GM06990 (cell line): ENCODE data around the gene OR52J3.

Source experiments
- DNase-seq: peaks from one replicate; pipeline ENCODE4 v3.0.0-alpha.2; 2011; ENCODE audit not compliant: insufficient read length; ENCODE audit errors: extremely low read depth
- H3K27me3 ChIP-seq: replicated peaks from 2 replicates; pipeline ENCODE4 v1.6.0; 2011; ENCODE audit warnings: low read length; ENCODE audit not compliant: control insufficient read depth, insufficient read depth
- H3K36me3 ChIP-seq: 2 replicates; pipeline ENCODE4 v1.5.1; 2011; ENCODE audit warnings: low read length; ENCODE audit not compliant: control insufficient read depth, insufficient read depth
- H3K4me3 ChIP-seq: replicated peaks from 2 replicates; pipeline ENCODE4 v1.5.1; 2011; ENCODE audit warnings: low read depth, mild to moderate bottlenecking, control low read depth, low read length
- TF ChIP-seq, protein P1 (sequence below): IDR thresholded peaks from 2 replicates; pipeline ENCODE4 v1.5.1; 2011; ENCODE audit warnings: low read length, control low read depth, mild to moderate bottlenecking, inconsistent platforms; ENCODE audit not compliant: insufficient read depth, poor library complexity, severe bottlenecking

Gene OR52J3

GRCh38 chr11:5071799-5072198 lies 25.5 kb downstream of the OR52J3 start:
- TF ChIP-seq, protein P1, sequence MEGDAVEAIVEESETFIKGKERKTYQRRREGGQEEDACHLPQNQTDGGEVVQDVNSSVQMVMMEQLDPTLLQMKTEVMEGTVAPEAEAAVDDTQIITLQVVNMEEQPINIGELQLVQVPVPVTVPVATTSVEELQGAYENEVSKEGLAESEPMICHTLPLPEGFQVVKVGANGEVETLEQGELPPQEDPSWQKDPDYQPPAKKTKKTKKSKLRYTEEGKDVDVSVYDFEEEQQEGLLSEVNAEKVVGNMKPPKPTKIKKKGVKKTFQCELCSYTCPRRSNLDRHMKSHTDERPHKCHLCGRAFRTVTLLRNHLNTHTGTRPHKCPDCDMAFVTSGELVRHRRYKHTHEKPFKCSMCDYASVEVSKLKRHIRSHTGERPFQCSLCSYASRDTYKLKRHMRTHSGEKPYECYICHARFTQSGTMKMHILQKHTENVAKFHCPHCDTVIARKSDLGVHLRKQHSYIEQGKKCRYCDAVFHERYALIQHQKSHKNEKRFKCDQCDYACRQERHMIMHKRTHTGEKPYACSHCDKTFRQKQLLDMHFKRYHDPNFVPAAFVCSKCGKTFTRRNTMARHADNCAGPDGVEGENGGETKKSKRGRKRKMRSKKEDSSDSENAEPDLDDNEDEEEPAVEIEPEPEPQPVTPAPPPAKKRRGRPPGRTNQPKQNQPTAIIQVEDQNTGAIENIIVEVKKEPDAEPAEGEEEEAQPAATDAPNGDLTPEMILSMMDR: no peak
- Histone ChIP-seq H3K36me3 (no peaks in the 10 kb centered on the region), H3K27me3 (no peaks in the 10 kb centered on the region), H3K4me3 (no peak overlapping the region)
- DNase-seq: no peak

DNA sequence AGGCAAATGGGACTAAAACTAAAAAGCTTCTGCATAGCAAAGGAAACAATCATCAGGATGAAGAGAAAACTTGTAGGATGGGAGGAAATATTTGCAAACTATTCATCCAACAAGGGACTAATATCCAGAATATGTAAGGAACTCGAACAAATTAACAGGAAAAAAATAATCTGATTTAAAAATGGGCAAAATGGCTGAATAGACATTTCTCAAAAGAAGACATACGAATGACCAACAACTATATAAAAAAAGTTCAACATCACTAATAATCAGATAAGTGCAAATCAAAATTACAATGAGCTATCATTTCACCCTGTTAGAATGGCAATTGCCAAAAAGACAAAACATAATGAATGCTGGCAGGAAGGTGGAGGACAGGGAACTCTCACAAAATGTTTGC lies 35.1 kb downstream of the OR52J3 start:
- H3K27me3 ChIP-seq: no peaks in the 10 kb centered on the region
- TF ChIP-seq, protein P1: no peak
- H3K36me3 ChIP-seq: no peaks in the 10 kb centered on the region
- no peak for DNase-seq
- H3K4me3 ChIP-seq: no peak overlapping the region

DNA sequence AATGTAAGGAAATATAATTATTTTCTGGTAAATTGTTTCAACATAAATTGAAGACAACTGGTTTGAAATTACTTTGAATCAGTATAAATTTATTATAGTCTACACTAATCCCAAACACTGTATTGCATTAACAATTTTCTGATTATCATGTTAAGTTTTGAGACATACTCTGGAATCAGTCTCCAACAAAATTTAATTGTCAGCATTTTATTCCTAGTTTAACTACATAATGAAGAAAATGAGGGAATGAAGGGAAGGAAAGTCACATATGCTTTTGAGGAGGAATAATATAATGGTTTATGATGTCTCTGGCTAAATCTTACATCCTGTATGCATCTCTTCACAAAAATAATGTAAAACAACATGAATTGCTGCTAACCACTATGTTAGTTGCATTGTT lies 37.3 kb downstream of the OR52J3 start:
- no peaks in the 10 kb centered on the region for H3K27me3 ChIP-seq
- TF ChIP-seq, protein P1: no peak
- no peak overlapping the region for H3K4me3 ChIP-seq
- no peak for DNase-seq
- no peaks in the 10 kb centered on the region for H3K36me3 ChIP-seq

GRCh38 chr11:5088556-5088955 lies 42.2 kb downstream of the OR52J3 start:
- Histone ChIP-seq H3K36me3 (no peaks in the 10 kb centered on the region), H3K4me3 (no peak overlapping the region), H3K27me3 (no peaks in the 10 kb centered on the region)
- TF ChIP-seq, protein P1: no peak
- no peak for DNase-seq

DNA sequence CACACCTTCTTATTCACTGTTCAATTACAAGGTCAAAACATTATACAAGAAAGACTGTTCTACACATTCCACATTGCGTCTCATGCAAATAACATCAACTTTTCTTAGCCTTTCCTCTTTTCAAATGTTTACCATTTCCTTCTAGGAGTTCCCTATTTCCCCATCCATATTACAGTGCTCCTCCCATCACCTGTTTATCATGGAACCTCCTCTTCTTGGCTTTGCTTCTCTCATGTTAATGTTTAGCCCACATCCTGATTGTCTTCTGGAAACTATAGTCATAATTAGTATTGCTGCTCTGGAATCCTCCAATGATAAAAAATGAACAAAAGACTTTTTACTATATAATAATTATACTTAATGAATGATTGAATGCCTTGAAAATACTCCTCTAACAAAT lies 44.3 kb downstream of the OR52J3 start:
- TF ChIP-seq, protein P1: no peak
- Histone ChIP-seq H3K27me3 (no peaks in the 10 kb centered on the region), H3K4me3 (no peak overlapping the region), H3K36me3 (no peaks in the 10 kb centered on the region)
- no peak for DNase-seq
